T follicular helper cell (primary cell): ENCODE data around the gene TMEM183A.
A peak's percentile ranks its signal among the peaks of the same experiment; 100 is the strongest.

Experiments used
- DNase-seq: peaks from one replicate; pipeline ENCODE4 v3.0.0-alpha.2; 2020; ENCODE audit warnings: low read depth

The TMEM183A gene

GRCh38 chr1:203031467-203031866 is 24.3 kb downstream of the TMEM183A start:
- no peak for DNase-seq

- DNase-seq: no peak
Observed at GRCh38 chr1:203033287-203033686, 26.1 kb downstream of the TMEM183A start.

DNA sequence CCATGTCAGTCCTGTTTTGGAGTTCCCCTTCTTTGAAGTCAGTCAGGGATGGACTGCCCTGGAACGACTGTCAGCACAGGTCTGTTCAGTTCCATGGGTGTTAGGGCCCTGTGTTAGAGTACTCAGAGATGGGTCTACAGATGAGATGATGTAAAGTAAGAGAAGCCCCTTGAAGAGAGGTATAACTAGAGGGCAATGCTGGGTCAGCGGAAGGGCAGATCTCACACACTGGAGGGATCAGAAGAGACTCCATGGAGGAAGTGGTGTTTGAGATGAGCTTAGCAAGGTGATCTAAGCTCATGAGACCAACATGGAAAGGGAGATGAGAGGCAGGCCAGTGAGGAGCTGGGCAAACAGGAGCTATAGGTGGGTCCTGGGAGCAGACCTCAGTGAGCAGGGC is 26.7 kb downstream of the TMEM183A start:
- DNase-seq: no peak

GRCh38 chr1:203034422-203035110 is 27.4 kb downstream of the TMEM183A start:
- DNase-seq: no peak

DNA sequence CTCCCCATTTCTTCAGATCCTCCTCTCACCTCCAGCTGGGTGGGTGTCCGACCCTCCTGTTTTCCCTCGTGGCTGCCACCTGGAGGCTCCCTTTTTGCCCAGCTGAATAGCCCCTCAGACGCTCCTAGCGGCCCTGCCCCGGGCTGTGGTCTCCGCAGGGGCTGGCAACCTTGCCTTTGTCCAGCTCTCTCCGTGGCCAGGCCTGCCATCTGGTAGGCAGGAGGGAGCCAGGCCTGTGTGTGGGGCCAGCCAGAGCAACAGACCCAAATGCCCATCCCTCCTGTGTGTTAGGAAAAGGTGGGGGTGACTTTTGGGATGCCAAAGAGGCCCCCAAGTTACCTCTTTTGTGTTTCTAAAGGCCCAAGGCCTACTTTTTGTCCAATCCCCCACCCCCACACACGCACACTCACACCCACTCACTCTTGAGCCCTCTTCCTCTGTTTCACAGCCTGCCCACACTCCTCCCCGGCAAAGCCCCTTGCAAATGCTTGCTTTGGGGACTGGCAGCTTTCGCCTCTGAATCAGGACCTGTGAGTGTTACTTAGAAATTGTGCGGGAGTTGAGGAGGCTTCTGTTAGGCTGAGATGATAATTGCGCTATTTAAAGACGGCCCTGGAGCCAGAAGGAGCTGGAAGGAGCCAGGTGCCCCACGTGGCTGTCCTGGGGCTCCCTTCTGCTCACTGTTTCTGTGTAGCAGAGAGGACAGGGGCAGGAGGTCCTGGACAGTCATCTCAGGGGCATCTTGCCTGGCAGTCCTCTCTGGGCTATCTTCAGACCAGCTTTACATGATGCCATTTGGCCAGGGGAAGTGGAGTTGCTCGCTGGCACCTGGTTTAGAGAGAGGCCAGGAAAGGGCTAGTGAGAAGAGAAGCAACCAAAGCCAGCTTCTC is 28.2 kb downstream of the TMEM183A start:
- no peak for DNase-seq

- DNase-seq: no peak
Observed at GRCh38 chr1:203036135-203036534, 29.0 kb downstream of the TMEM183A start.

- no peak for DNase-seq
Observed at GRCh38 chr1:203036537-203036936, 29.4 kb downstream of the TMEM183A start.

DNA sequence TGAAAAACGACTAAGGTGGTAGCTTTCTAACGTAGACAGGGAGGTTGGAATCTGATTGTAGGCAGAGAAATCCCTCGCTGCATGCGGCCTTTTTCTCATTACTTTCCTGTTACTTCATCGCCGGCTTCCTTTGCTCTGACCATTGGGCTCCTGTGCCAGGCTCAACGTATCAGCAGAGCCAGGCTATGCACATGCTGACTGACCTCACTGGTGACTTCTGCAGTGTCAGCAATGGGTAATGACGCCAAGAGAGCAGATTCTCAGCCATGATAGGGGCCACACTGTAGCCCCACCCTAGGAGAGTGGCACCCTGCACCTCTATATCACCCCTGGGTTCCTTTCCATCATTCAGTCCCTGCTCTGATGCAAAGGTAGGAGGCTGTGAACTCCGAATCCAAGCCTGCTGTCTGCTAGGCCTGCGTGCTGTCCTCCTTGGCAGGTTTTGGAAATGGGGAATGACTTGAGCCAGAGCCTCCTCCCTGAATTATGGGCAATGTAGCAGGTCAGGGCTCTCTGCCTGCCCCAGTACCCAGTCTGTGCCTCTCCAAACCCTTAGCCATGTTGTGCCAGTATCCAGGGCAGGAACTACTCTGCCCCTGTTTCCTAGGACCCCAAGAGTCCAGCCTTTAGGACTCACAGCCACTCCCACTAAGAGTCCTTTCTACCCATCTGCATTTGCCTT is 30.5 kb downstream of the TMEM183A start:
- DNase-seq: no peak

- DNase-seq: no peak
Observed at GRCh38 chr1:203038217-203038741, 31.1 kb downstream of the TMEM183A start.

GRCh38 chr1:203038891-203039608 is 31.9 kb downstream of the TMEM183A start:
- peak; percentile 44 for DNase-seq

GRCh38 chr1:203039609-203040512 is 32.7 kb downstream of the TMEM183A start:
- DNase-seq: no peak

- DNase-seq: no peak
Observed at GRCh38 chr1:203040513-203041275, 33.5 kb downstream of the TMEM183A start.

GRCh38 chr1:203041351-203041932 is 34.3 kb downstream of the TMEM183A start:
- no peak for DNase-seq

GRCh38 chr1:203043830-203044545 is 36.8 kb downstream of the TMEM183A start:
- no peak for DNase-seq

- DNase-seq: no peak
Observed at GRCh38 chr1:203044546-203045250, 37.5 kb downstream of the TMEM183A start.

GRCh38 chr1:203045336-203045735 is 38.2 kb downstream of the TMEM183A start:
- no peak for DNase-seq

DNA sequence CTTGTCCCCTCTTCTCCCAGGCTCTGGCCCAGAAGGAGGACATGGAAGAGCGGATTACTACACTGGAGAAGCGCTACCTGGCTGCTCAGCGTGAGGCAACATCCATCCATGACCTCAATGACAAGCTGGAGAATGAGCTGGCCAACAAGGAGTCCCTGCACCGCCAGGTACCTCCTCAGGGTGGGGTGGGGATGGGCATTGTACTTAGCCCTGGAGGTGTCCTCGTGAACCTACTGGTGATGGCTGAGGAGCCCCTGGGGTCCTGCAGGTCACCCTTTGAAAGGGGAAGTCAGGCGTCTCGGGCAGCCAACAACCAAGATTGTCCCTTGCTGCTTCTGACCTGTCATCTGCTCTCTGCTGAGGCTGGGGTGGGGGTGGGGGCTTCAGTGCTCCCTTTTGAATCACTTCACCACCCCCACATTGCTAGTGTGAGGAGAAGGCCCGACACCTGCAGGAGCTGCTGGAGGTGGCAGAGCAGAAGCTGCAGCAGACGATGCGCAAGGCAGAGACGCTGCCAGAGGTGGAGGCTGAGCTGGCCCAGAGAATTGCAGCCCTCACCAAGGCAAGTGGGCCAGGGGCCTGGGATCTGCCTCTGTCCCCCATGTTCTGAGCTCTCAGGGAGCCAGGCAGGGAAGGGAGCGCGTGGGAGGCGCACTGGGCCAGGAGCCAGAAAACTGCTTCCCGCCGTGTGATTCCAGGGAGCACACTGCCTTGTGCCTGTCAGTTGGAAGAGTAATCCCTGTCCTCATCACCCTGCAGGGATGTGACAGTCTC is 38.8 kb downstream of the TMEM183A start:
- no peak for DNase-seq
